Central memory CD4-positive, alpha-beta T cell (primary cell): ENCODE data around the gene NELFA.
"Not testable (repeated sequence)": the region's sequence is repeated elsewhere in the genome, so short reads cannot be mapped to it uniquely, and the experiment has no call there.

ENCODE experiments used
- DNase-seq: peaks from one replicate; pipeline ENCODE4 v3.0.0; 2022

NELFA gene

GRCh38 chr4:1993718-1994516 is 14.9 kb downstream of the NELFA start:
- not testable (repeated sequence) for DNase-seq

DNA sequence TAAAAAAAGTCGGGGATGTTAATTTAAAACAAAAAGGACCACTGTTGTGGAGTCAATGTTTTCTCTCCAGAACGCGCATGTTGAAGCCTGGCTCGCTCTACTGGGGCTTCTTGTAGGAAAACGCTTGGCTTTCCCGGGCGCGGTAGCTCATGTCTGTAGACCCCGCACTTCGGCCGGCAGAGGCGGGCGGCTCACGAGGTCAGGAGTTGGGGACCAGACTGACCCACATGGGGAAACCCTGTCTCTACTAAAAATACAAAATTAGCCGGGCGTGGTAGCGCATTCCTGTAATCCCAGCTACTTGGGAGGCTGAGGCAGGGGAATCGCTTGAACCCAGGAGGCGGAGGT is 15.6 kb downstream of the NELFA start:
- DNase-seq: no peak

- DNase-seq: no peak
Measured at GRCh38 chr4:1992468-1993168, 16.2 kb downstream of the NELFA start.

DNA sequence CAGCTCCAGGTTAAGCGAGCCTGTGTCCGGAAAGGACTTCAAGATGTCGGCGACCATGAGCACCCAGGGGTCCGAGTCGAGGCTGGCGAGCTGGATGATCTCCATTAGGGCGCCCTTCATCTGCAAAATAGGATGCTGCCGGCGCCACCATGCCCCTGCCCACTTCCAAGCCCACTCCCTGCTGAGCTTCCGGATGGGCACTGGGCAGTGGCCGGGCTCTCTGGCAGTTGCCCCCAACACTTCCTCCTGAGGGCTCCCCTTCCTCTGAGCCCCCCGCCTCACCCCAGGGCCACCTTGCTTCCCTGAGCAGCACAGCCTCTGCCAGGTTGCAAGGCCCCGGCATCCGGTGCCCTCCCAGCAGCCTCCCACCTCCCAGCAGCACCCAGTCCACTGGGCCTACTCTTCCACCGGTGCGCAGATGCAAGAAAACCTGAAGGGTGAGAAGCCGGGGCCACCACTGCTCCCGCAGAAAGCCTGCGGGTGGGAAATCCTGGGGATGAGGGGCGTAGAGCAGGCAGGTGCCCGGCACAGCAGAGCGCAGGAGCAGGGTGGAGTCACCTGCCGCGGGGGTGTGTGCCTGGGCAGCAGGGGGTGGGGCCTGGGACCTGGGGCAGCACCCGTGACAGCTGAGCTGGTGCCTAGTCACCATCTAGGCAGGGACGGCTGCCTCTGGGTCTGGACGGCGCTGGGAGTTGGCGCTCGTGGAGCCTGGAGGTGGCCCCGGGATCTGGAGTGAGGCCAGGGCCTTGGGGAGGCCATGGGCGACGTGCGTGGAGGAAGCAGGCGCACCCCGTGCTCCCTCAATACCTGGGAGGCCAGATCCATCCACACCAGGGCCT is 17.0 kb downstream of the NELFA start:
- DNase-seq: no peak

GRCh38 chr4:1991087-1991486 is 17.7 kb downstream of the NELFA start:
- no peak for DNase-seq

- DNase-seq: no peak
Measured at GRCh38 chr4:1990676-1991075, 18.1 kb downstream of the NELFA start.

- DNase-seq: no peak
Measured at GRCh38 chr4:1990348-1990645, 18.5 kb downstream of the NELFA start.

GRCh38 chr4:1989533-1990347 is 19.0 kb downstream of the NELFA start:
- DNase-seq: no peak

- DNase-seq: no peak
Measured at GRCh38 chr4:1988327-1988724, 20.4 kb downstream of the NELFA start.

DNA sequence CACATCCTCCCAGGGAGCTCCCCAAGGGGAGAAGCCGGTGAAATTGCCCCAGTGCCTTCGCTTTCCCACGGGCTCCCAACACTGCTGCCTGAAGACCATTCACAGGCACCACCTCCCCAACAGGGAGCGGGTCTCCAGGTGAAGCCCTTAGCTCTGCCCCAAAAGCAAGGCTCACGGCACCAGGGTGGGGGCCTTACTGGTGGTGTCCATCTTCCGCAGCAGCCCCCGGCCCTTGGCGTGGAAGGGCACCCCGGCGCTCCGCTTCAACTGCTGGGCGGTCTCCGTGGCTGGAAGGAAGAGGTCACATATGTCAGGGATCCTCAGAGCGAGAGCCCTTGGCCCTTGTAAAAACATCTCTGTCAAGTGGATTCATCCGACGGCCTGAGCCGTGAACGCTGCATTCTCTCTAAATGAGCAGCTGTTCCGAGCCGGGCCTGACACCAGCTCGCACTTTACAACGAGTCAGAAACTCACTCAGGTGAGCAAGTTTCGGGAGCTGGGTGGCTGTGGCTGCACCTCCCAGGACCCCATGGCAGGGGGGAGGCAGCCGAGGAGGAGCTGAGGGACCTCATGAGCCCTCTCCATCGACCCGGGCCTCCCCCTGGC is 20.9 kb downstream of the NELFA start:
- DNase-seq: no peak

GRCh38 chr4:1987296-1987695 is 21.5 kb downstream of the NELFA start:
- no peak for DNase-seq

DNA sequence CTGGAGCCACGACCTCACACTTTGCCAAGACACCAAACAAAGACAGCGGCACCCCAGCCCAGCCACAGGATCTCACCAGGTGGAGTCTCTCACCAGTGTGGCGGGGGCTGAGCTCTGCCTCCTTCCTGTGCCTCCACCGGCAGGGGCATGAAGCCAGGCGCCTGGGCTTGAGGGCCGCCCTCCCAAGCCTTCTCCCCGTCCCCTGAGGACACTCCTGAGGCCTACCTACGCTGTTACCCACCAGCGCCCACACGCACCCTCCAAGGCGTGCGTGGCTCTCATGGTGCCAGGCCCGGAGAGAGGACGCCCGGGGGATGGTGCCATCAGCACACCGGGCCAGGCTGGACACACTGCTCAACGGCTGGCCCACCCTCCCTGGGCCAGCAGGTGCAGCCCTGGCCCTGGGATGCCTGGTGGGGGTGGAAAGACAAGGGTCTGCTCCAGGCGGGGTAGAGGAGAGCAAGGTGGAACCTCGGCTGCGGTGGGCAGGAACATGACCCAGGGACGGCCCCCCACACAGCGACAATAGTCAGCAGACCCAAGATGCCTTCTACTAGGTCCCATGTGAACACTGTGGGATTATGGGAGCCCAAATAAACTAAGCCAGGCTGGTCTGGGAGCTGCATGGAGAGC is 22.1 kb downstream of the NELFA start:
- no peak for DNase-seq

- DNase-seq: no peak
Measured at GRCh38 chr4:1985780-1986577, 22.8 kb downstream of the NELFA start.

- no peak for DNase-seq
Measured at GRCh38 chr4:1985294-1985693, 23.5 kb downstream of the NELFA start.

DNA sequence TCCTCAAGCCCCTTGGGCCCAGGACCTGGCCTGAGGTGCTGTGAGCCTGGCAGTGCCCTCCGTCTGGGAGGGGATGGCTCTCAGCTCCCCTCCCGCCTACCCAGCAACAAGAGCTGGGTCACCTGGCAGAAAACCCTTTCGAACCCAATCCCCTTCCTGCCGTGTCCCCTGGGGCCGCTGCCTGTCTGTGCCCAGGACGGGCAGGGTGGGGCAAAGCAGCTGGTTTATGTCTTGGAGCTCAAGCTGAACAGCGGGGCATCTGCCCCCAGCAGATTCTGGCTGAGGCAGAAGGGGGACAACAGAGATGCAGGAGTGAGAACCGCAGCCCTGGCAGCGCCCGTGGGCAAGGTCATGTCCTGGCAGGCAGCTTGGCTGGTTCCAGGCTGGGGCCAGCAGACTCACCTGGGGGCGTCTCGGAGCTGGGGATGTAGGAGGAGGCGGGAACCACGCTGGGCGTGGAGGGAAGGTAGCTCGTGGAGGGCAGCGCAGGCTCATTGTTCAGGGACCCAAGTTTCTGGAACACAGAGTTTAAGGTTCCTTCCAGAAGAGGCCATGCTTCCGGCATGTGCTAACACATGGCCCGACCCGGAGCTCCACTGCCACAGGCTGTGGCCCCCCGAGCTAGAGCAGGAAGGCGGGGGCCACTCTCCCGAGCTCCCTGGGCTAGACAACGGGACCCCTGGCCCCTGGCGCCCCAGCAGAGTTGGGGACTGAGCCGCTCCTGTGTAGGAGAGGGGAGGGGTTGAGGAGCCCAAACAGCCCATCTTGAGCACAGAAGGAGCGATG is 24.2 kb downstream of the NELFA start:
- no peak for DNase-seq

GRCh38 chr4:1983846-1984405 is 24.8 kb downstream of the NELFA start:
- DNase-seq: no peak

- DNase-seq: no peak
Measured at GRCh38 chr4:1983053-1983845, 25.5 kb downstream of the NELFA start.

GRCh38 chr4:1982124-1983052 is 26.4 kb downstream of the NELFA start:
- no peak for DNase-seq
